ENCODE data around the gene MIER2.

The MIER2 gene

GRCh38 chr19:377801-378581 is 33.4 kb upstream of the MIER2 start:
- DNase-seq (ENCODE audit: low read depth, low spot score): no peak

DNA sequence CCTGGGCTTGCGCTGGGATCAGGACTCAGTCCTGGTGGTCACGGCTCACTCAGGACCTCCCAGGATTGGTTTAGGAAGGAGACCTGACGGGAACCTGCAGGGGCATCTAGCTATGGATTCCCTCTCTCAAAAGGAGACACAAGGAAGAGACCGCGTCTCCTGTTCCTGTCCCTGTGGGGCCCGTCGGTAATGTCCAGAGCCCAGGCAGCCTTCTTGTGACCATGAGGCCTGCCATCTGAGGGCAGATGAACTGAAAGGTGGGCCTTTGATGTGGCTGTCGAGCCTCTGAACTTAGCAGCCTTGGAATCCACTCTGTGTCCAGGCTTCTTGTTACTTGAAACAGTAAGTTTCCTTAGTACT is 31.5 kb upstream of the MIER2 start:
- DNase-seq (ENCODE audit: low read depth, low spot score): no peak

DNA sequence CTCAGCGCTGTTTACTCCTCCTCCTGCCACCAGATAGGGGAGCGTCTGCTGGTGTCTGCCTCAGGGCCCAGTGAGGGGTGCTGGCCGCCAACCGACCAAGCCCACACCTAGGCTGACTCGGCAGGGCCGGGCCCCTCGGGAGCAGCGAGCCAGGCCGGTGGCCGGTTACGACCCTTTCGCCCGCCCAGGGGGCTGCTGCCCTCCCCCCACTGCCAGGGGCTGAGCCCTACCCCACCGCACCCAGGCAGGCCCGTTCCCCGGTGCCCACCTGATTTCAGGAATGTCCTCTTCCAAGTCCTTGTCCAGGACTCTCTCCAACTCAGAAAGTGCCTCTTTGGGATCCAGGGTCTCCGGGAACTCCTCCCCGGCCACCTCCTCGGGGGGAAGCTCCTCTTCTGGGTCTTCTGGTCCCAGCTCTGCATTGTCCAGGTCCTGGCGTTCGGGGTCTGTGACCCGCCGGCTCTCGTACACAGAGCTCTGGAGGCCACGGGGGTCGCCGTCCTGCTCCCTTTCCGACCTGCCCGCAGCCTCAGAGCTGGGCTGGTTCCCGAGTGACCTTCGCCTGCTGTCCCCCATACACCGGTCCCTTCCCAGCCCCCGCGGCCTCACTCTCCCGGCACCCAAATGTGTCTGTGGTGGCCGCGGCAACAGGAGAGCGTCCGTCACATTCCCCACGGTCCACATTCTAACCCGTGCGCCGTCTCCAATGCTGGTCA is 31.0 kb upstream of the MIER2 start:
- DNase-seq (ENCODE audit: low read depth, low spot score): no peak

DNA sequence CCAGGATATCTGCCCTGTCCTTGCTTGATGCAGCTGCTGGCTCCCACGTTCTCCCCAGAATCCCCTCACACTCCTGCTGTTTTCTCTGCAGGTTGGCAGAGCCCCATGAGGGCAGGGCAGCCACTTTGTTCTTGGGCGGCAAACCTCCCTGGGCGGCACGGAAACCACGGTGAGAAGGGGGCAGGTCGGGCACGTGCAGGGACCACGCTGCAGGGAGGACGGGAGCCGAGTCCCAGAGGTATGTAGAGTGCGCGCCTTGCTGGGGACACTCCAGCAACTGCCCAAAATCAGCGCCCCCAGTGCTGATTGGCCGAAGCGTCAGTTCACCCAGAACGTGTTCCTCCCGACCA is 30.3 kb upstream of the MIER2 start:
- DNase-seq (ENCODE audit: low read depth, low spot score): no peak

DNA sequence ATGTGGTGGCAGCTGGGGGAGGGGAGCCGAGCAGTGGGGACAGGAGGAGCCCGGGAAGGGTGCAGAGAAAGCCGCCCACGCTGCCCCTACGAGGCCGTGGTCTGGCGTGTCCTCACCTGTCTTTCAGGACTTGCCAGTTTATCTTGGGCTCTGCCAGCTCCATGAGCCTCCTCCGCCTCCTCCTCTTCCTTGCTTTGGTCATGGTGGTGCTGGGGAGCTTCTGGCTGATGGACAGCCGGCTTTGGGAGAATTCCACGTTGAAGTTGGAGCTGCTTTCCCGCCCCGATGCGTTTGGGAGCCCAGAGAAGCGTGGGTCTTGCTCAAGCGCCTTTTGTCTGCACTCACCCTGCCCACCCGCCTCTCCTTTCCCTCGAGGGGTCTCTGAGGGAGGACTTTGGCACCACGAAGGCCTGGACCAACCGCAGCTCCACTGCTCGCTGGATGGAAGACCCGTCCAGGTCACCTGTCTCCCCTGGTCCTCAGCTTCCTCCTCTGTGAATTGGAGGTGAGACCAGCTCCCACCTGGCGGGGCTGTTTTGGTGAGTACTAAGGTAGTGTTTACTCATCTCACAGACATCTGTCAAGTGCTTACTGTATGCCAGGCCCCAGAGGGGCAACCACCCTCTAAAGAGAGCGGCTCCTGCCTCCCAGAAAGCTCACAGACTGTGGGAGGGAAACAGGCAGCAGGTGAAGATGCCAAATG is 29.7 kb upstream of the MIER2 start:
- no peak for DNase-seq (ENCODE audit: low read depth, low spot score)

DNA sequence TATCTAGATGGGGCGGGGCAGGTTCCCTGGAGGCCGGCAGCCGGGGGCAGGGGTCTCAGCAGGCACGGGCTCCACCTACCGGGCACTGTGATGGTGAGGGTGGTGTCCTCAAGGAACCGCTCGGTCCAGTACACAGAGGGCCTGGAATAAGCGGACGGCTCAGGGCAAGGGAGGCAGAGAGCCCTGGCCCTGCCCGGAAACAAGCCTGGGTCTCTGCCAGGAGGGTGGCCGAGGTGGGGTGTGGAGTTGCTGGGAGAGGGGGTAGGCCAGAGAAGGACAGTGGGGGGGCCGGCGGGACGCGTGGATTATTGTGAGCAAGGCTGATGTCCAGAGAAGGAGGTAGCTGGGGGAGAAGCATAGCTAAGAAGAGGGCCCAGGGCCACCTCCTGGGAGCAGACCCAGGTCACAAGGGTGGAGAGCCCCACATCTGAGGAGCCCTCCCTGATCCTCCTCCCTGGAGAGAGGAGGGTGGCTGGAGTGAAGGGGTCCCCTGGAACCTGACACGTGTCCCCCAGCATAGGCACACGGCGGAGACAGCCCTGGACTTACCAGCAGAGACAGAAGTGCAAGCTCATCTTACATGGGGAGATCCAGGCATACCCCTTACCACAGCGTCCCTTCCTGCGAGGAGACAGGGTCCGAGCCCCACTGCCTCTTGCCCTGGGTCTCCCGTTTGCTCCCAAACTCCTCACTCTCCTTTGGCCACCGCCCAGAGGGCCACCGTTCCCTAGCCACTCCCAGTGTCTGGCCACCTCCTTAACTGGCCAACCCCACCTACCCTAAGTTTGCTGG is 29.0 kb upstream of the MIER2 start:
- no peak for DNase-seq (ENCODE audit: low read depth, low spot score)

DNA sequence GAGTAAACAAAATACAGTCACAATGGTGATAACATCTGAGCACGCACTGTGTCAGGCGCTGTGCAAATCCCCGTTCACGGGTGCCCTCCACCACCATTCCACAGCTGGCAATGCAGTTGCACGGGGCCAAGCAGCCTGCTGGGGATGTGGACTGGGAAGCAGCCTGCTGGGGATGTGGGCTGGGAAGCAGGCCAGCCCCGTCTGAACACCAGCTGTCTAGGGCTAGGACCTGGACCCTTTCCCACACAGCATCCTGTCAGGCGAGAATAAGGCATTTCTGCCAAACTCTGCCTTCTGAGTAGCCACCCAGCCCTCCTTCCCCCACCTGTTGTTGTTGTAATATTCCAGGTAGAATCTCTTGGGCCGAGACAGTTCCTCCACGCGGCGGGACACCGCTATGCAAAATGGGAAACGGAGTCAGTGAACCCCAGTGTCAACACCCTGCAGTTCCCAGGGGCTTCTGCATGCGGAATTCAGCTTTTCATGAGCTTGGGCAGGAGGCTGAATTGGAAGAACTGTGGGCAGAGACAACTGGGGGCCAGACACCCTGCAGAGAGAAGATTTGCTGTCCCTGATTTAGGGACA is 27.8 kb upstream of the MIER2 start:
- no peak for DNase-seq (ENCODE audit: low read depth, low spot score)

- no peak for DNase-seq (ENCODE audit: low read depth, low spot score)
Measured at GRCh38 chr19:371501-372168, 27.0 kb upstream of the MIER2 start.

GRCh38 chr19:370641-371330 is 26.2 kb upstream of the MIER2 start:
- no peak for DNase-seq (ENCODE audit: low read depth, low spot score)

- no peak for DNase-seq (ENCODE audit: low read depth, low spot score)
Measured at GRCh38 chr19:369876-370275, 25.3 kb upstream of the MIER2 start.

GRCh38 chr19:369256-369655 is 24.7 kb upstream of the MIER2 start:
- no peak for DNase-seq (ENCODE audit: low read depth, low spot score)

- no peak for DNase-seq (ENCODE audit: low read depth, low spot score)
Measured at GRCh38 chr19:368630-369024, 24.0 kb upstream of the MIER2 start.

- DNase-seq (ENCODE audit: low read depth, low spot score): no peak
Measured at GRCh38 chr19:367963-368629, 23.5 kb upstream of the MIER2 start.

DNA sequence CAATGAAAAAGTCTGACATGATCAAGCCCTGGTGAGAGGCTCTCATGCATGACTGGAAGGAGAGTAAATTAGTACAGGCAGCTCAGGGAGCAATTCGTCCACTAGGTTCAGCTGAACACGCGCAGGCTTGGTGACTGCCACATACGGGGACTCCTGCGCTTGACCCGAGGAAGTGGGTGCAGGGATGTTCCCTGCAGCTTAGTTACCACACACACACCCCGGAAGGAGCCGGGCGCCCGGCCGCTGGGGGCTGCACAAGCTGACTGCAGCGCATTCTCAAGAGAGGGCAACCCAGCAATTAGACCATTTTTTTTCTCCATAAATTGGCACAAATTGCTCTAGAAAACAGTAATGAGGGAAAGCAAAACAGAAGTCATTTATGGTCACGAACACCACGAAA is 23.0 kb upstream of the MIER2 start:
- DNase-seq (ENCODE audit: low read depth, low spot score): no peak

DNA sequence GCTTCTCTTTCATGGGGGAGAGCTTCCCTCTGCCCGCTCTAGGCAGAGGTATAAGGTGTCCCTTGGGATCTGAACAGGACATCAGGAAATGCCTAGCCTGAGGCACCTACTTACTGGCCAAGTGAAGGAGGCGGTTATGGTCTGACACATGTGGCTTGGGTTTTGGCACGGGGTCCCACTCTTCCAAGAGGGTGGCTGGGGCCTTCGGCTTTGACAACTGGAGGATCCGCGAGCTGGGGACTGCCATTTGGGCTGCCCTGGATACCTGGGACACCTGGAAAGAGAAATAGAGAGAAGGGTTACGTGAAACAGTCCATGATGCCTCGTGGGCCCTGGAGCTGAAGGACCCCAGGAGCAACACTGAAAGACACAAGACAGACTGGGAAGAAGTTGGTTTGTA is 22.4 kb upstream of the MIER2 start:
- no peak for DNase-seq (ENCODE audit: low read depth, low spot score)

DNA sequence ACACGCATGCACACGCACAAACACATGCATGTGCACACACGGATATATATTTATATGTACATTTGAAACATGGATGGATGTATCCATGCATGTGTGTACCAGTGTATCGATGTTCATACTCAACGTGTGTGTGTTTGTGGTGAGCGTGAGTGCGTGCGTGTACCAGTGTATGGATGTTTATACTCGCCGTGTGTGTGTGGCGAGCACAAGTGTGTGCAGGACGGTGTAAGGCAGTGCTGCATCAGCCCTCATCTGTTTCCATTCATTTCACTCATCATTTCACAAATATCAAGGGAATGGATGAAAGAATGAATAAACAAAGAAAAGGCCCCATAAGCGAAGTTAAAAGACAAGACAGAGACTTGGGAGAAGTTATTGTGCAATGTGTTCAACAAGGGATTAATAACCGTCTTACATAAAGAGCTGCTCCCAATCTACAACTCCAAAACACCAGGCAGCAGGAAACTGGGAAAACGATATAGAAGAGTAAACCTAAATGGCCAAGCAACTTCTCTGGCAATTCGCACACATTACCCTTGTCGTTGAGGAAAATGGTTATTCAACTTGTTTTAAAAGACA is 21.7 kb upstream of the MIER2 start:
- no peak for DNase-seq (ENCODE audit: low read depth, low spot score)

- no peak for DNase-seq (ENCODE audit: low read depth, low spot score)
Measured at GRCh38 chr19:364496-365287, 20.1 kb upstream of the MIER2 start.

DNA sequence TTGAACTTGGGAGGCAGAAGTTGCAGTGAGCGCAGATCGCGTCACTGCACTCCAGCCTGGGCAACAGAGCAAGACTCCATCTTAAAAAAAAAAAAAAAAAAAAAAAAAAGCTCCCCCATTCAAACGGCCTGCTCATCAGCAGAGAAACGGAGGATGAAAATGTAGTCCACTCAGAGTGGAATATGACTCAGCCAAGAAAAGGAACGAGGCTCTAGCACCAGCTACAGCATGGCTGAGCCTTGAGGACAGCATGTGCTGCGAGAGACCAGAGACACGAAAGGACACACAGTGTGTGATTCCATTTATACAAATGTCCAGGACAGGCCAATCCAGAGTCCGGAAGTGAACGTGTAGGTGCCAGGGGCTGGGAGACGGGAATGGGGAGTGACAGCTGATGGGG is 18.1 kb upstream of the MIER2 start:
- DNase-seq (ENCODE audit: low read depth, low spot score): no peak

- DNase-seq (ENCODE audit: low read depth, low spot score): no peak
Measured at GRCh38 chr19:362154-362553, 17.6 kb upstream of the MIER2 start.
